ENCODE measurements around the gene USP11.

DNA sequence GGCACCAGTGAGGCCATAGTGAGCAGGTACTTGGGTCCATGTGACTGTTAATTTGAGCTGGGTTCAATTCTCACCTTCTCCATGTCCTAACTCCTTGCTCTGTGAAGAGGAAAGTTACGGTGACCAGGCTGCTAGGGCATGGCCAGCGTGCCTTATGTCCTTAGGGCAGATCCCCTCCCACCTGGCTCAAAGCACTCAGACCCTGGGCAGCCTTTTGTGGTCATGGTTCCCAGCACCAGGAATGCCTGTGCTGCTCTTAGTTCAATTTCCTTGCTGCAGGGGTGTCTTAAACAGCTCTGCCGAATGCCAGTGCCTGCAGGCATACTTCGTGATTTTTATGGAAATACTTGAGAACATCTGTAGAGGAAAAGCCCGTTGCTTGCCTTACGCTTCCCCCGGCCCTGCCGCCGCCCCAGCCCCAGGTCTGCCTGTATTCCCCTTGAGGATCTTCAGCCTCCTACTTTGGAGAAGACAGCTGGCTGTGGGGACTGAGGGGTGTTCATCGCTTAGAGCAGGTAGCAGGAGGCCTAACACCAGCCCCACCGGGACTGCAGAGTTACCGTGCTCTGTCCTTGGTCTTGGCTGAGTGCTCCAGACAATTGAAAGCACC, 17.4 kb upstream of the USP11 start:
- TF ChIP-seq POLR2A (IDR thresholded peaks at IDR 0.05; ENCODE audit: low read length), result no peak
- no peak for TF ChIP-seq GATA1 (IDR thresholded peaks at IDR 0.05; ENCODE audit: low read depth, low read length)

Data from erythroblast (primary cell).